ENCODE data around the gene TIMM10B.

Gene TIMM10B

GRCh38 chr11:6481012-6481923 lies at the start of gene TIMM10B, which contains the start of gene ARFIP2:
TIMM10B (plus strand) TSS chr11:6481501; CDS start chr11:6481517, 16 bp downstream.
ARFIP2 (minus strand) TSS chr11:6481331; CDS start chr11:6480421, 910 bp downstream.
- peak; percentile 92 to 97 (median 96) for DNase-seq (ENCODE audit: low read depth in 3 of 3)

GRCh38 chr11:6431861-6432260 lies 49.4 kb upstream of the TIMM10B start:
- no peak for DNase-seq (ENCODE audit: low read depth in 3 of 3)

GRCh38 chr11:6433998-6434660 lies 47.2 kb upstream of the TIMM10B start:
- DNase-seq (ENCODE audit: low read depth in 3 of 3), result no peak

- no peak for DNase-seq (ENCODE audit: low read depth in 3 of 3)
Measured at GRCh38 chr11:6437423-6437822, 43.9 kb upstream of the TIMM10B start.

- DNase-seq (ENCODE audit: low read depth in 3 of 3), result no peak
Measured at GRCh38 chr11:6437993-6438392, 43.3 kb upstream of the TIMM10B start.

GRCh38 chr11:6438979-6439571 lies 42.2 kb upstream of the TIMM10B start:
- peak in 1 of 3 donors; percentile 8 for DNase-seq (ENCODE audit: low read depth in 3 of 3)

- DNase-seq (ENCODE audit: low read depth in 3 of 3), result no peak
Measured at GRCh38 chr11:6440906-6441358, 40.4 kb upstream of the TIMM10B start, which contains the start of gene HPX. HPX (minus strand) TSS chr11:6440987; CDS start chr11:6440963, 24 bp downstream.

- DNase-seq (ENCODE audit: low read depth in 3 of 3), result no peak
Measured at GRCh38 chr11:6442441-6442840, 38.9 kb upstream of the TIMM10B start.

- peak; percentile 15 to 41 (median 40) for DNase-seq (ENCODE audit: low read depth in 3 of 3)
Measured at GRCh38 chr11:6443269-6444003, 37.9 kb upstream of the TIMM10B start.

- DNase-seq (ENCODE audit: low read depth in 3 of 3), result no peak
Measured at GRCh38 chr11:6448574-6448973, 32.7 kb upstream of the TIMM10B start.

- DNase-seq (ENCODE audit: low read depth in 3 of 3), result no peak
Measured at GRCh38 chr11:6452219-6452618, 29.1 kb upstream of the TIMM10B start.

GRCh38 chr11:6453152-6453551 lies 28.1 kb upstream of the TIMM10B start:
- no peak for DNase-seq (ENCODE audit: low read depth in 3 of 3)

GRCh38 chr11:6455070-6455469 lies 26.2 kb upstream of the TIMM10B start:
- no peak for DNase-seq (ENCODE audit: low read depth in 3 of 3)

GRCh38 chr11:6456361-6457073 lies 24.8 kb upstream of the TIMM10B start:
- no peak for DNase-seq (ENCODE audit: low read depth in 3 of 3)

GRCh38 chr11:6457581-6458320 lies 23.6 kb upstream of the TIMM10B start:
- no peak for DNase-seq (ENCODE audit: low read depth in 3 of 3)

GRCh38 chr11:6458352-6459098 lies 22.8 kb upstream of the TIMM10B start:
- DNase-seq (ENCODE audit: low read depth in 3 of 3), result no peak

- DNase-seq (ENCODE audit: low read depth in 3 of 3), result no peak
Measured at GRCh38 chr11:6459099-6459450, 22.2 kb upstream of the TIMM10B start.

- no peak for DNase-seq (ENCODE audit: low read depth in 3 of 3)
Measured at GRCh38 chr11:6468712-6469495, 12.4 kb upstream of the TIMM10B start.

- DNase-seq (ENCODE audit: low read depth in 3 of 3), result no peak
Measured at GRCh38 chr11:6469599-6469998, 11.7 kb upstream of the TIMM10B start.
